HEK293 (cell line): Measurements from ENCODE around the gene ZBTB48.

Experiments used
- CTCF ChIA-PET: fragments of 350-600 bp; formaldehyde crosslinking; extraction: SDS; loops from one replicate; lab custom pipeline; 2021; ENCODE audit warnings: antibody characterized with exemption; lab: Yijun Ruan, JAX
- POLR2A ChIA-PET: fragments of 300-600 bp; formaldehyde crosslinking; extraction: SDS; loops from one replicate; lab custom pipeline; 2020; ENCODE audit warnings: antibody characterized with exemption, inconsistent platforms; lab: Yijun Ruan, JAX
- H3K27ac ChIP-seq: fragments of 200-500 bp; sonication (Bioruptor generic); 2 replicates; pipeline ENCODE4 v1.5.1; 2014; ENCODE audit warnings: low read depth, low read length, control low read depth, inconsistent platforms; ENCODE audit errors: extremely low read depth
- H3K36me3 ChIP-seq, 2 experiments: fragments of 200-500 bp in 1 of 2; sonication (Bioruptor generic) in 1 of 2; 1 replicate in 1 of 2; 2 replicates in 1 of 2; pipeline ENCODE4 v1.5.1; 2014 to 2017; ENCODE audit warnings: inconsistent platforms in 2 of 2, low read length in 2 of 2; ENCODE audit not compliant: control insufficient read depth in 2 of 2, insufficient read depth in 1 of 2
- H3K4me1 ChIP-seq: fragments of 200-500 bp; sonication (Bioruptor generic); 2 replicates; pipeline ENCODE4 v1.5.1; 2014; ENCODE audit warnings: mild to moderate bottlenecking, low read length, inconsistent platforms; ENCODE audit not compliant: control insufficient read depth, insufficient read depth
- H3K4me3 ChIP-seq: 2 replicates; pipeline ENCODE4 v1.5.1; 2011; ENCODE audit warnings: low read depth, mild to moderate bottlenecking, control low read depth, low read length, moderate library complexity
- H3K9me3 ChIP-seq: fragments of 200-500 bp; sonication (Bioruptor generic); 2 replicates; pipeline ENCODE4 v1.5.1; 2014; ENCODE audit warnings: low read depth, low read length, inconsistent platforms; ENCODE audit not compliant: control insufficient read depth, insufficient read depth
- KLF7 ChIP-seq: fragments of 450-650 bp; formaldehyde crosslinking; IDR thresholded peaks from 2 replicates; pipeline ENCODE4 v1.5.1; 2016; ENCODE audit warnings: missing biosample characterization, missing genetic modification characterization, borderline replicate concordance
- KLF8 ChIP-seq: fragments of 450-650 bp; formaldehyde crosslinking; IDR thresholded peaks from 2 replicates; pipeline ENCODE4 v1.5.1; 2016; ENCODE audit warnings: missing biosample characterization, missing genetic modification characterization
- KLF9 ChIP-seq: fragments of 450-650 bp; formaldehyde crosslinking; IDR thresholded peaks from 2 replicates; pipeline ENCODE4 v1.5.1; 2016; ENCODE audit warnings: missing biosample characterization, missing genetic modification characterization, low read depth
- MYNN ChIP-seq: fragments of 450-650 bp; formaldehyde crosslinking; IDR thresholded peaks from 2 replicates; pipeline ENCODE4 v1.5.1; 2016; ENCODE audit warnings: missing biosample characterization, missing genetic modification characterization, borderline replicate concordance
- SP2 ChIP-seq: fragments of 450-650 bp; formaldehyde crosslinking; IDR thresholded peaks from 2 replicates; pipeline ENCODE4 v1.5.1; 2016; ENCODE audit warnings: missing biosample characterization, missing genetic modification characterization
- ZNF175 ChIP-seq: fragments of 450-650 bp; formaldehyde crosslinking; IDR thresholded peaks from 2 replicates; pipeline ENCODE4 v1.5.1; 2016; ENCODE audit warnings: missing biosample characterization, missing genetic modification characterization
- ZNF24 ChIP-seq: fragments of 450-650 bp; formaldehyde crosslinking; IDR thresholded peaks from 2 replicates; pipeline ENCODE4 v1.5.1; 2016; ENCODE audit warnings: missing biosample characterization, missing genetic modification characterization
- ZNF302 ChIP-seq: fragments of 450-650 bp; formaldehyde crosslinking; IDR thresholded peaks from 2 replicates; pipeline ENCODE4 v1.5.1; 2016; ENCODE audit warnings: missing biosample characterization, missing genetic modification characterization, low read depth
- ZNF341 ChIP-seq: fragments of 450-650 bp; formaldehyde crosslinking; IDR thresholded peaks from 2 replicates; pipeline ENCODE4; 2016; ENCODE audit warnings: low read depth, missing biosample characterization, missing genetic modification characterization
- ZNF416 ChIP-seq: fragments of 450-650 bp; formaldehyde crosslinking; IDR thresholded peaks from 2 replicates; pipeline ENCODE4 v1.5.1; 2016; ENCODE audit warnings: missing biosample characterization, missing genetic modification characterization
- ZNF423 ChIP-seq: fragments of 450-650 bp; formaldehyde crosslinking; IDR thresholded peaks from 2 replicates; pipeline ENCODE4 v1.5.1; 2016; ENCODE audit warnings: missing biosample characterization, missing genetic modification characterization
- ZNF555 ChIP-seq: fragments of 450-650 bp; formaldehyde crosslinking; conservative IDR thresholded peaks from 2 replicates; pipeline ENCODE4 v1.5.1; 2017; ENCODE audit warnings: missing biosample characterization, mild to moderate bottlenecking, missing genetic modification characterization, inconsistent platforms
- ZNF629 ChIP-seq: fragments of 450-650 bp; formaldehyde crosslinking; IDR thresholded peaks from 2 replicates; pipeline ENCODE4 v1.5.1; 2017; ENCODE audit warnings: missing biosample characterization, missing genetic modification characterization
- ZNF843 ChIP-seq: fragments of 450-650 bp; formaldehyde crosslinking; IDR thresholded peaks from 2 replicates; pipeline ENCODE4 v1.5.1; 2016; ENCODE audit warnings: missing biosample characterization, missing genetic modification characterization
- ZSCAN23 ChIP-seq: fragments of 450-650 bp; formaldehyde crosslinking; IDR thresholded peaks from 2 replicates; pipeline ENCODE4 v1.5.1; 2016; ENCODE audit warnings: missing biosample characterization, missing genetic modification characterization
- TF ChIP-seq, protein P1 (sequence below): fragments of 450-650 bp; formaldehyde crosslinking; IDR thresholded peaks from 2 replicates; pipeline ENCODE4 v1.5.1; 2016; ENCODE audit warnings: missing biosample characterization, missing genetic modification characterization
- TF ChIP-seq, protein P2 (sequence below): fragments of 450-650 bp; formaldehyde crosslinking; IDR thresholded peaks from 2 replicates; pipeline ENCODE4 v1.5.1; 2017; ENCODE audit warnings: missing biosample characterization, missing genetic modification characterization
- TF ChIP-seq, protein P3 (sequence below): fragments of 450-650 bp; formaldehyde crosslinking; IDR thresholded peaks from 2 replicates; pipeline ENCODE4 v1.5.1; 2016; ENCODE audit warnings: missing biosample characterization, missing genetic modification characterization
- TF ChIP-seq, protein P4 (sequence below): fragments of 450-650 bp; formaldehyde crosslinking; IDR thresholded peaks from 2 replicates; pipeline ENCODE4 v1.5.0; 2017; ENCODE audit warnings: missing biosample characterization, missing genetic modification characterization, borderline replicate concordance
- TF ChIP-seq, protein P5 (sequence below): fragments of 450-650 bp; formaldehyde crosslinking; IDR thresholded peaks from 2 replicates; pipeline ENCODE4 v1.5.1; 2016; ENCODE audit warnings: missing biosample characterization, missing genetic modification characterization
- TF ChIP-seq, protein P6 (sequence below): fragments of 450-650 bp; formaldehyde crosslinking; IDR thresholded peaks from 2 replicates; pipeline ENCODE4 v1.5.1; 2016; ENCODE audit warnings: missing biosample characterization, missing genetic modification characterization
- TF ChIP-seq, protein P7 (sequence below): fragments of 450-650 bp; formaldehyde crosslinking; IDR thresholded peaks from 2 replicates; pipeline ENCODE4 v1.5.1; 2016; ENCODE audit warnings: missing biosample characterization, missing genetic modification characterization

ZBTB48 gene

GRCh38 chr1:6624710-6625583, 45.2 kb downstream of the ZBTB48 start, which contains the start of gene THAP3 (continued):
- TF ChIP-seq ZNF302 (no peak), ZNF341 (tag by site-specific recombination) (peak; percentile 41; the same call in 1 of the 2 replicates), ZNF555 (tag by site-specific recombination) (no peak), KLF9 (tag by site-specific recombination) (peak; percentile 95), ZNF175 (tag by site-specific recombination) (no peak)
- TF ChIP-seq, protein P1, sequence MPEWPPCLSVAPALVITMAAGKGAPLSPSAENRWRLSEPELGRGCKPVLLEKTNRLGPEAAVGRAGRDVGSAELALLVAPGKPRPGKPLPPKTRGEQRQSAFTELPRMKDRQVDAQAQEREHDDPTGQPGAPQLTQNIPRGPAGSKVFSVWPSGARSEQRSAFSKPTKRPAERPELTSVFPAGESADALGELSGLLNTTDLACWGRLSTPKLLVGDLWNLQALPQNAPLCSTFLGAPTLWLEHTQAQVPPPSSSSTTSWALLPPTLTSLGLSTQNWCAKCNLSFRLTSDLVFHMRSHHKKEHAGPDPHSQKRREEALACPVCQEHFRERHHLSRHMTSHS = no peak
- TF ChIP-seq, all 188 proteins: peak for 57

- ChIA-PET CTCF (interaction anchor here (0.7 kb wide), 1 partner anchor 202 kb away, joined by 3 read pairs; no protein-coding TSS in a partner anchor), POLR2A (interaction anchor here (1.0 to 1.4 kb wide), 3 partner anchors 10 to 24 kb away, joined by 5 to 7 read pairs (median 5); partner anchors contain the start of gene PHF13)
- Histone ChIP-seq H3K4me1 (no peaks in the 10 kb centered on the region), H3K27ac (peak overlapping the region; percentile 93), H3K9me3 (no peaks in the 10 kb centered on the region), H3K36me3 (peaks cover 26 to 80% of the 10 kb centered on the region in 2 experiments; a peak in 2 of 3 replicates), H3K4me3 (peak overlapping the region; percentile 80)
- TF ChIP-seq ZSCAN23 (tag by site-specific recombination) = no peak
- TF ChIP-seq, protein P2, sequence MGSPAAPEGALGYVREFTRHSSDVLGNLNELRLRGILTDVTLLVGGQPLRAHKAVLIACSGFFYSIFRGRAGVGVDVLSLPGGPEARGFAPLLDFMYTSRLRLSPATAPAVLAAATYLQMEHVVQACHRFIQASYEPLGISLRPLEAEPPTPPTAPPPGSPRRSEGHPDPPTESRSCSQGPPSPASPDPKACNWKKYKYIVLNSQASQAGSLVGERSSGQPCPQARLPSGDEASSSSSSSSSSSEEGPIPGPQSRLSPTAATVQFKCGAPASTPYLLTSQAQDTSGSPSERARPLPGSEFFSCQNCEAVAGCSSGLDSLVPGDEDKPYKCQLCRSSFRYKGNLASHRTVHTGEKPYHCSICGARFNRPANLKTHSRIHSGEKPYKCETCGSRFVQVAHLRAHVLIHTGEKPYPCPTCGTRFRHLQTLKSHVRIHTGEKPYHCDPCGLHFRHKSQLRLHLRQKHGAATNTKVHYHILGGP = no peak
- peak; percentile 58 for TF ChIP-seq ZNF629 (tag by site-specific recombination)
- TF ChIP-seq, protein P3, sequence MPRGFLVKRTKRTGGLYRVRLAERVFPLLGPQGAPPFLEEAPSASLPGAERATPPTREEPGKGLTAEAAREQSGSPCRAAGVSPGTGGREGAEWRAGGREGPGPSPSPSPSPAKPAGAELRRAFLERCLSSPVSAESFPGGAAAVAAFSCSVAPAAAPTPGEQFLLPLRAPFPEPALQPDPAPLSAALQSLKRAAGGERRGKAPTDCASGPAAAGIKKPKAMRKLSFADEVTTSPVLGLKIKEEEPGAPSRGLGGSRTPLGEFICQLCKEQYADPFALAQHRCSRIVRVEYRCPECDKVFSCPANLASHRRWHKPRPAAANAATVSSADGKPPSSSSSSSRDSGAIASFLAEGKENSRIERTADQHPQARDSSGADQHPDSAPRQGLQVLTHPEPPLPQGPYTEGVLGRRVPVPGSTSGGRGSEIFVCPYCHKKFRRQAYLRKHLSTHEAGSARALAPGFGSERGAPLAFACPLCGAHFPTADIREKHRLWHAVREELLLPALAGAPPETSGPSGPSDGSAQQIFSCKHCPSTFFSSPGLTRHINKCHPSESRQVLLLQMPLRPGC (tag by site-specific recombination) = peak; percentile 45; the same call in 1 of the 2 replicates
- TF ChIP-seq KLF8 = 0 out of 2 replicates have a peak, but pooled peaks have one; percentile 14
- TF ChIP-seq, protein P4, sequence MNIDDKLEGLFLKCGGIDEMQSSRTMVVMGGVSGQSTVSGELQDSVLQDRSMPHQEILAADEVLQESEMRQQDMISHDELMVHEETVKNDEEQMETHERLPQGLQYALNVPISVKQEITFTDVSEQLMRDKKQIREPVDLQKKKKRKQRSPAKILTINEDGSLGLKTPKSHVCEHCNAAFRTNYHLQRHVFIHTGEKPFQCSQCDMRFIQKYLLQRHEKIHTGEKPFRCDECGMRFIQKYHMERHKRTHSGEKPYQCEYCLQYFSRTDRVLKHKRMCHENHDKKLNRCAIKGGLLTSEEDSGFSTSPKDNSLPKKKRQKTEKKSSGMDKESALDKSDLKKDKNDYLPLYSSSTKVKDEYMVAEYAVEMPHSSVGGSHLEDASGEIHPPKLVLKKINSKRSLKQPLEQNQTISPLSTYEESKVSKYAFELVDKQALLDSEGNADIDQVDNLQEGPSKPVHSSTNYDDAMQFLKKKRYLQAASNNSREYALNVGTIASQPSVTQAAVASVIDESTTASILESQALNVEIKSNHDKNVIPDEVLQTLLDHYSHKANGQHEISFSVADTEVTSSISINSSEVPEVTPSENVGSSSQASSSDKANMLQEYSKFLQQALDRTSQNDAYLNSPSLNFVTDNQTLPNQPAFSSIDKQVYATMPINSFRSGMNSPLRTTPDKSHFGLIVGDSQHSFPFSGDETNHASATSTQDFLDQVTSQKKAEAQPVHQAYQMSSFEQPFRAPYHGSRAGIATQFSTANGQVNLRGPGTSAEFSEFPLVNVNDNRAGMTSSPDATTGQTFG = no peak
- TF ChIP-seq, protein P5, sequence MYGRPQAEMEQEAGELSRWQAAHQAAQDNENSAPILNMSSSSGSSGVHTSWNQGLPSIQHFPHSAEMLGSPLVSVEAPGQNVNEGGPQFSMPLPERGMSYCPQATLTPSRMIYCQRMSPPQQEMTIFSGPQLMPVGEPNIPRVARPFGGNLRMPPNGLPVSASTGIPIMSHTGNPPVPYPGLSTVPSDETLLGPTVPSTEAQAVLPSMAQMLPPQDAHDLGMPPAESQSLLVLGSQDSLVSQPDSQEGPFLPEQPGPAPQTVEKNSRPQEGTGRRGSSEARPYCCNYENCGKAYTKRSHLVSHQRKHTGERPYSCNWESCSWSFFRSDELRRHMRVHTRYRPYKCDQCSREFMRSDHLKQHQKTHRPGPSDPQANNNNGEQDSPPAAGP = peak; percentile 46; the same call in 1 of the 2 replicates
- no peak for TF ChIP-seq ZNF24 (tag by site-specific recombination)
- TF ChIP-seq MYNN (tag by site-specific recombination) = no peak
- no peak for TF ChIP-seq ZNF423
- TF ChIP-seq SP2 = peak; percentile 59
- TF ChIP-seq, protein P6, sequence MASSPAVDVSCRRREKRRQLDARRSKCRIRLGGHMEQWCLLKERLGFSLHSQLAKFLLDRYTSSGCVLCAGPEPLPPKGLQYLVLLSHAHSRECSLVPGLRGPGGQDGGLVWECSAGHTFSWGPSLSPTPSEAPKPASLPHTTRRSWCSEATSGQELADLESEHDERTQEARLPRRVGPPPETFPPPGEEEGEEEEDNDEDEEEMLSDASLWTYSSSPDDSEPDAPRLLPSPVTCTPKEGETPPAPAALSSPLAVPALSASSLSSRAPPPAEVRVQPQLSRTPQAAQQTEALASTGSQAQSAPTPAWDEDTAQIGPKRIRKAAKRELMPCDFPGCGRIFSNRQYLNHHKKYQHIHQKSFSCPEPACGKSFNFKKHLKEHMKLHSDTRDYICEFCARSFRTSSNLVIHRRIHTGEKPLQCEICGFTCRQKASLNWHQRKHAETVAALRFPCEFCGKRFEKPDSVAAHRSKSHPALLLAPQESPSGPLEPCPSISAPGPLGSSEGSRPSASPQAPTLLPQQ = no peak
- TF ChIP-seq, protein P7, sequence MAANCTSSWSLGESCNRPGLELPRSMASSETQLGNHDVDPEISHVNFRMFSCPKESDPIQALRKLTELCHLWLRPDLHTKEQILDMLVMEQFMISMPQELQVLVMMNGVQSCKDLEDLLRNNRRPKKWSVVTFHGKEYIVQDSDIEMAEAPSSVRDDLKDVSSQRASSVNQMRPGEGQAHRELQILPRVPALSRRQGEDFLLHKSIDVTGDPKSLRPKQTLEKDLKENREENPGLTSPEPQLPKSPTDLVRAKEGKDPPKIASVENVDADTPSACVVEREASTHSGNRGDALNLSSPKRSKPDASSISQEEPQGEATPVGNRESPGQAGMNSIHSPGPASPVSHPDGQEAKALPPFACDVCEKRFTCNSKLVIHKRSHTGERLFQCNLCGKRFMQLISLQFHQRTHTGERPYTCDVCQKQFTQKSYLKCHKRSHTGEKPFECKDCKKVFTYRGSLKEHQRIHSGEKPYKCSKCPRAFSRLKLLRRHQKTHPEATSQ (tag by site-specific recombination) = no peak
- TF ChIP-seq KLF7 (tag by site-specific recombination) = no peak
- TF ChIP-seq ZNF843 (tag by site-specific recombination) = no peak
- no peak for TF ChIP-seq ZNF416 (tag by site-specific recombination)
Observed at GRCh38 chr1:6625584-6626149, 45.9 kb downstream of the ZBTB48 start.
